ENCODE data around the gene PDE4B.

Gene PDE4B

DNA sequence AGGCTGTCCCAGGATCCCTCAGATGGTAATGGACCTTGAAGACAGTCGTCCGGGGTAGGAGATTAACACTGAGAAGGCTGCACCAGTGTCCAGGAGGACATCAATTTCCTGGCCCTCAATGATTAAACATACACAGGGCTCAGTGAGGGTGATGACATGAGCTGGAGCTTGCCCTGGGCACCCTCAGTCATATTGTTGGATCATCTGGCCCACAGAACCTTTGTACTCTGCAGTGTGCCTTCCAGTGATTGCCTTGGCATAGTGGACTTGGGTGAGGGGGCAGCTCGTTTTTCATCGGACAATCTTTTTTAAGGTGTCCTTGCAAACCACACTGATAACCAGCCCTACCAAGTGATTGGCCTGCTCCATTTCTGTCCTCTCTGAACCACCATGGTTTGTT is 630.1 kb downstream of the PDE4B start:
- Mint-ChIP-seq H3K9me3 (peaks cover 15 to 25% of the 10 kb centered on the region in 2 donors), H3K4me1 (peaks cover 11% of the 10 kb centered on the region), H3K27me3 (no peaks in the 10 kb centered on the region), H3K27ac (no peak overlapping the region), H3K4me3 (no peak overlapping the region)
- ATAC-seq = no peak
- no peak for DNase-seq

All from stimulated activated naive CD8-positive, alpha-beta T cell treated with anti-CD3 and anti-CD28 coated beads, Interleukin-15, amount 100 ng/mL, for 72 hours (primary cell).